Activated CD4-positive, alpha-beta T cell treated with anti-CD3 and anti-CD28 coated beads, Interleukin-2, amount 10 ng/mL, durations not matched to agents 7 days and 5 days (primary cell): ENCODE data around the gene ADCK2. TPM values are rescaled to one million over a fixed set of nuclear protein-coding genes. Genes with fewer than 3 reads are reported as not detected.
A peak's percentile ranks its signal among the peaks of the same experiment; 100 is the strongest.
"Not testable (repeated sequence)": the region's sequence is repeated elsewhere in the genome, so short reads cannot be mapped to it uniquely, and the experiment has no call there.

ENCODE experiments used
- CTCF ChIA-PET: fragments of 350-600 bp; sonication (Branson Sonifier 250); formaldehyde crosslinking; loops from one replicate; lab custom pipeline; 2021; ENCODE audit warnings: antibody characterized with exemption; lab: Charles Lee
- POLR2A ChIA-PET: fragments of 350-600 bp; sonication (Branson Sonifier 250); formaldehyde crosslinking; loops from one replicate; lab custom pipeline; 2021; ENCODE audit warnings: antibody characterized with exemption; lab: Charles Lee
- DNase-seq: peaks from one replicate; pipeline ENCODE4 v3.0.0-alpha.2; 2020
- H3K27ac Mint-ChIP-seq: one replicate; pipeline ENCODE4 v1.8.0; 2021; ENCODE audit warnings: mild to moderate bottlenecking, moderate library complexity, mixed read lengths
- H3K27me3 Mint-ChIP-seq: one replicate; pipeline ENCODE4 v1.8.0; 2021; ENCODE audit warnings: mixed read lengths
- H3K36me3 Mint-ChIP-seq: one replicate; pipeline ENCODE4 v1.8.0; 2021; ENCODE audit warnings: low read depth, mixed read lengths
- H3K4me1 Mint-ChIP-seq: one replicate; pipeline ENCODE4 v1.8.0; 2021; ENCODE audit warnings: mixed read lengths
- H3K4me3 Mint-ChIP-seq: one replicate; pipeline ENCODE4 v1.8.0; 2021; ENCODE audit warnings: mild to moderate bottlenecking, moderate library complexity, mixed read lengths
- H3K9me3 Mint-ChIP-seq: one replicate; pipeline ENCODE4 v1.8.0; 2021; ENCODE audit warnings: mixed read lengths
- total RNA-seq, 2 experiments: library from RNA; stranded (reverse); gene quantifications; one replicate each; pipeline ENCODE4 v1.2.3, GENCODE V29; 2021

Gene ADCK2
- total RNA-seq, 2 experiments from 2014 or later = 19.7 to 25.8 TPM

GRCh38 chr7:140639366-140640053 is 33.2 kb upstream of the ADCK2 start:
- H3K36me3 Mint-ChIP-seq = no peaks in the 10 kb centered on the region
- peak overlapping the region; percentile 65 for H3K4me3 Mint-ChIP-seq
- ChIA-PET CTCF (no interaction called here), POLR2A (no interaction called here)
- DNase-seq = no peak
- H3K4me1 Mint-ChIP-seq = peaks cover 16% of the 10 kb centered on the region
- H3K27ac Mint-ChIP-seq = no peak overlapping the region
- H3K9me3 Mint-ChIP-seq = no peaks in the 10 kb centered on the region
- H3K27me3 Mint-ChIP-seq = peaks cover 59% of the 10 kb centered on the region

GRCh38 chr7:140640060-140640637 is 32.6 kb upstream of the ADCK2 start:
- CTCF ChIA-PET = no interaction called here
- peaks cover 62% of the 10 kb centered on the region for H3K27me3 Mint-ChIP-seq

GRCh38 chr7:140640727-140641523 is 31.8 kb upstream of the ADCK2 start, which contains the start of gene DENND2A:
TSS of gene DENND2A (minus strand) at chr7:140640813. CDS start at chr7:140602397, 38,416 bp downstream.
- Mint-ChIP-seq H3K4me3 (peak within 1 kb of the TSS; percentile 65), H3K27ac (no peak within 1 kb of the TSS), H3K9me3 (no peaks in the 10 kb centered on the region), H3K36me3 (no peaks in the 10 kb centered on the region), H3K27me3 (peaks cover 65% of the 10 kb centered on the region), H3K4me1 (peaks cover 16% of the 10 kb centered on the region)
- ChIA-PET POLR2A (no interaction called here), CTCF (interaction anchor here (1.5 kb wide), 1 partner anchor 190 kb away, joined by 5 read pairs; no protein-coding TSS in a partner anchor)
- no peak for DNase-seq

More at GRCh38 chr7:140640060-140640637, 32.6 kb upstream of the ADCK2 start:
- DNase-seq = no peak
- Mint-ChIP-seq H3K9me3 (no peaks in the 10 kb centered on the region), H3K4me3 (peak overlapping the region; percentile 65), H3K36me3 (no peaks in the 10 kb centered on the region), H3K27ac (no peak overlapping the region), H3K4me1 (peaks cover 16% of the 10 kb centered on the region)
- POLR2A ChIA-PET = no interaction called here

GRCh38 chr7:140641524-140642195 is 31.1 kb upstream of the ADCK2 start:
- H3K36me3 Mint-ChIP-seq = no peaks in the 10 kb centered on the region
- no peaks in the 10 kb centered on the region for H3K9me3 Mint-ChIP-seq
- peak overlapping the region; percentile 4 for H3K4me3 Mint-ChIP-seq
- ChIA-PET POLR2A (interaction anchor here (0.5 kb wide), 1 partner anchor 371 kb away, joined by 3 read pairs; no protein-coding TSS in a partner anchor), CTCF (interaction anchor here (0.6 to 1.5 kb wide), 3 partner anchors 12 to 191 kb away, joined by 4 to 5 read pairs (median 4); no protein-coding TSS in a partner anchor)
- peaks cover 66% of the 10 kb centered on the region for H3K27me3 Mint-ChIP-seq
- no peak overlapping the region for H3K27ac Mint-ChIP-seq
- H3K4me1 Mint-ChIP-seq = peaks cover 16% of the 10 kb centered on the region
- DNase-seq = no peak

- H3K9me3 Mint-ChIP-seq = no peaks in the 10 kb centered on the region
- no peaks in the 10 kb centered on the region for H3K36me3 Mint-ChIP-seq
- no peak overlapping the region for H3K27ac Mint-ChIP-seq
- CTCF ChIA-PET = no interaction called here
- no peak overlapping the region for H3K4me3 Mint-ChIP-seq
- DNase-seq = no peak
- H3K4me1 Mint-ChIP-seq = peaks cover 20% of the 10 kb centered on the region
- H3K27me3 Mint-ChIP-seq = peaks cover 58% of the 10 kb centered on the region
- POLR2A ChIA-PET = no interaction called here
Observed at GRCh38 chr7:140643416-140643815, 29.3 kb upstream of the ADCK2 start.

GRCh38 chr7:140644761-140645160 is 28.0 kb upstream of the ADCK2 start:
- DNase-seq, H3K27ac Mint-ChIP-seq, H3K4me3 Mint-ChIP-seq, POLR2A ChIA-PET, H3K9me3 Mint-ChIP-seq, H3K36me3 Mint-ChIP-seq: not testable (repeated sequence)
- H3K4me1 Mint-ChIP-seq = peaks cover 16% of the 10 kb centered on the region
- CTCF ChIA-PET = interaction anchor here (1.4 to 1.7 kb wide), 2 partner anchors 8 to 11 kb away, joined by 4 to 5 read pairs; no protein-coding TSS in a partner anchor
- H3K27me3 Mint-ChIP-seq = peaks cover 46% of the 10 kb centered on the region

GRCh38 chr7:140645166-140645900 is 27.4 kb upstream of the ADCK2 start:
- POLR2A ChIA-PET = no interaction called here
- H3K4me1 Mint-ChIP-seq = peaks cover 13% of the 10 kb centered on the region
- H3K4me3 Mint-ChIP-seq = no peak overlapping the region
- H3K36me3 Mint-ChIP-seq = no peaks in the 10 kb centered on the region
- CTCF ChIA-PET = interaction anchor here (1.4 to 1.7 kb wide), 2 partner anchors 8 to 11 kb away, joined by 4 to 5 read pairs; no protein-coding TSS in a partner anchor
- no peak overlapping the region for H3K27ac Mint-ChIP-seq
- no peaks in the 10 kb centered on the region for H3K9me3 Mint-ChIP-seq
- DNase-seq = no peak
- H3K27me3 Mint-ChIP-seq = peaks cover 41% of the 10 kb centered on the region

GRCh38 chr7:140646931-140647647 is 25.7 kb upstream of the ADCK2 start:
- H3K36me3 Mint-ChIP-seq = no peaks in the 10 kb centered on the region
- peaks cover 32% of the 10 kb centered on the region for H3K27me3 Mint-ChIP-seq
- H3K4me1 Mint-ChIP-seq = peaks cover 4% of the 10 kb centered on the region
- H3K9me3 Mint-ChIP-seq = no peaks in the 10 kb centered on the region
- H3K27ac Mint-ChIP-seq = no peak overlapping the region
- CTCF ChIA-PET = interaction anchor here (0.7 kb wide), 1 partner anchor 136 kb away, joined by 3 read pairs; no protein-coding TSS in a partner anchor
- DNase-seq = peak; percentile 26
- POLR2A ChIA-PET = no interaction called here
- H3K4me3 Mint-ChIP-seq = no peak overlapping the region

GRCh38 chr7:140649556-140650205 is 23.1 kb upstream of the ADCK2 start:
- no peak for DNase-seq
- no peak overlapping the region for H3K4me3 Mint-ChIP-seq
- POLR2A ChIA-PET = no interaction called here
- H3K4me1 Mint-ChIP-seq = peaks cover 6% of the 10 kb centered on the region
- CTCF ChIA-PET = interaction anchor here (0.5 to 1.1 kb wide), 3 partner anchors 11 to 244 kb away, joined by 3 read pairs; no protein-coding TSS in a partner anchor
- no peaks in the 10 kb centered on the region for H3K36me3 Mint-ChIP-seq
- no peak overlapping the region for H3K27ac Mint-ChIP-seq
- H3K27me3 Mint-ChIP-seq = peaks cover 17% of the 10 kb centered on the region
- H3K9me3 Mint-ChIP-seq = no peaks in the 10 kb centered on the region

- H3K36me3 Mint-ChIP-seq = no peaks in the 10 kb centered on the region
- peaks cover 7% of the 10 kb centered on the region for H3K4me1 Mint-ChIP-seq
- no peak for DNase-seq
- H3K27ac Mint-ChIP-seq = no peak overlapping the region
- ChIA-PET CTCF (interaction anchor here (1.1 kb wide), 1 partner anchor 10 kb away, joined by 3 read pairs; no protein-coding TSS in a partner anchor), POLR2A (no interaction called here)
- no peak overlapping the region for H3K4me3 Mint-ChIP-seq
- no peaks in the 10 kb centered on the region for H3K9me3 Mint-ChIP-seq
- peaks cover 17% of the 10 kb centered on the region for H3K27me3 Mint-ChIP-seq
Observed at GRCh38 chr7:140650367-140650766, 22.4 kb upstream of the ADCK2 start.
